CD4-positive, alpha-beta T cell treated with Interleukin-15 for 4 hours (primary cell): ENCODE measurements around the gene SHISA4.
"Not testable (repeated sequence)": the region's sequence is repeated elsewhere in the genome, so short reads cannot be mapped to it uniquely, and the experiment has no call there.

Experiments
- DNase-seq: peaks from one replicate; pipeline ENCODE4 v3.0.0-alpha.2; 2020; ENCODE audit warnings: low spot score

Gene SHISA4, protein sequence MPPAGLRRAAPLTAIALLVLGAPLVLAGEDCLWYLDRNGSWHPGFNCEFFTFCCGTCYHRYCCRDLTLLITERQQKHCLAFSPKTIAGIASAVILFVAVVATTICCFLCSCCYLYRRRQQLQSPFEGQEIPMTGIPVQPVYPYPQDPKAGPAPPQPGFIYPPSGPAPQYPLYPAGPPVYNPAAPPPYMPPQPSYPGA

DNA sequence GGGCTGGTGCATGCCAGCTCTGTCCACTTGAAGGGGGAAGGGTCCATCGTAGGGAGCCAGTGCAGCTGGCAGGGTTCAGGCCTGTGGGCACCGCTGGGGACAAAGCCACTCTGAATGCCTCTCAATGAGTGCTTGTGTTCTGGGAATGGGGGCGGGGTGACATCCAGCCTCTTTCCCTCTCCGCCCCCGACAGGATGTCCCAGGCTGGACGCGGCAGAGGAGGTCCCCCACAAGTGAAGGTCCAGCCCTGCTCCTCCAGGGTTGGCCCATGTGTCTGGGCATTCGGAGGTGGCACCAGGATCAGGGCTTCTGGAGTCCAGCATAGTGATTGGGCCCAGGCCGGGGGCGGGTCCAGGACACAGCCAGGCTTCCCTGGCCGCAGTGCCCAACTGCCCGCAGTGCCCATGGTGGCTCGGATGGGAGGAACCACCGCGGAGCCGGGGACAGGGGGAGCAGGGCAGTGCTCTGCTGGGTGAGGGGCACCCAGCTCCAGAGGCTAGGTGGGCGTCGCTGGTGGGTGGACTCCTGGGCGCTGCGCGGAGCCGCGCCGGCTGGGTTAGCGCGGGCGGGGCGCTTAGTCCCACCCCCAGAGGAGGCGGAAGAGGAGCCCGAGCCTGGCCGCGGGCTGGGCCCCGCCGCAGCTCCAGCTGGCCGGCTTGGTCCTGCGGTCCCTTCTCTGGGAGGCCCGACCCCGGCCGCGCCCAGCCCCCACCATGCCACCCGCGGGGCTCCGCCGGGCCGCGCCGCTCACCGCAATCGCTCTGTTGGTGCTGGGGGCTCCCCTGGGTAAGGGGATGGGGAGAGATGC is at the start of gene SHISA4:
TSS of gene SHISA4 (plus strand) at position 617 of the 808 bp plus-strand sequence. CDS start at position 714, 97 bp downstream.
- DNase-seq: no peak

DNA sequence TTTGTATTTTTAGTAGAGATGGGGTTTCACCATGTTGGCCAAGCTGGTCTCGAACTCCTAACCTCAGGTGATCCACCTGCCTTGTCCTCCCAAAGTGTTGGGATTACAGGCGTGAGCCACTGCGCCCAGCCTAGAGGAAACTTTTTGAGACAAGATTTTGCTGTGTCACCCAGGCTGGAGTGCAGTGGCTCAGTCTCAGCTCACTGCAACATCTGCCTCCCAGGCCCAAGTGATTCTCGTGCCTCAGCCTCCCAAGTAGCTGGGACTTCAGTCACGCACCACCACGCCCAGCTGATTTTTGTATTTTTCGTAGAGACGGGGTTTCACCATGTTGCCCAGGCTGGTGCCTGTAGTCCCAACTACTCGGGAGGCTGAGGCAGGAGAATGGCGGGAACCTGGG is 49.6 kb upstream of the SHISA4 start:
- not testable (repeated sequence) for DNase-seq

DNA sequence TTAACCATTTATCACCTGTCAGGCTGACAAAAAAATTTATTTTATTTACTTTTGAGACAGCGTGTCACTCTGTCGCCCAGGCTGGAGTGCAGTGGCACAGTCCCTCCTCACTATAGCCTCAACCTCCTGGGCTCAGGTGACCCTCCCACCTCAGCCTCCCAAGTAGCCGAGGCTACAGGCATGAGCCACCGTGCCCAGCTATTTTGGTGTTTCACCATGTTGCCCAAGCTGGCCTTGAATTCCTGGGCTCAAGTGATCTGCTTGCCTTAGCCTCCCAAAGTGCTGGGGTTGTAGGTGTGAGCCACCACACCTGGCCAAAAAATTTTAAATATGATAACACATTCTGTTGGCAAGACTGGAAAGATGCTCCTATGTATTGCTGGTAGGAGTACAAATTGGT is 48.6 kb upstream of the SHISA4 start:
- no peak for DNase-seq

DNA sequence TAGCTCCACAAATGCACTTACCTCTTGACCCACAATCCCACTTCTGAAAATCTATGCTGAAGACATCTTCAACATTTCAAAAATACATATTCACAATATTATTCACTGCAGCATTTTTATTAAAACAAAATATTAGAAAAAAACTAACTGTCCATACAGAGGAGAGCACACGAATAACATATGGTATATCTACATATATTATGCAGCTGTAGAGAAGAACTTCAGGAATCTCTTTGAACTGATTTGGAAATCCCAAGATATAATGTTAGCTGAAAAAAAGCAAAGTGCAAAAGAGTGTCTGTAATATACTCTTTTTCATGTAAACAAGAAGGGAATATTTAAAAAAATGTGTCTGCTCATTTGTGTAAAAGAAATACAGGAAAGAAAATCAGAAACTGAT is 48.2 kb upstream of the SHISA4 start:
- no peak for DNase-seq

GRCh38 chr1:201841265-201841912 is 47.3 kb upstream of the SHISA4 start:
- no peak for DNase-seq

DNA sequence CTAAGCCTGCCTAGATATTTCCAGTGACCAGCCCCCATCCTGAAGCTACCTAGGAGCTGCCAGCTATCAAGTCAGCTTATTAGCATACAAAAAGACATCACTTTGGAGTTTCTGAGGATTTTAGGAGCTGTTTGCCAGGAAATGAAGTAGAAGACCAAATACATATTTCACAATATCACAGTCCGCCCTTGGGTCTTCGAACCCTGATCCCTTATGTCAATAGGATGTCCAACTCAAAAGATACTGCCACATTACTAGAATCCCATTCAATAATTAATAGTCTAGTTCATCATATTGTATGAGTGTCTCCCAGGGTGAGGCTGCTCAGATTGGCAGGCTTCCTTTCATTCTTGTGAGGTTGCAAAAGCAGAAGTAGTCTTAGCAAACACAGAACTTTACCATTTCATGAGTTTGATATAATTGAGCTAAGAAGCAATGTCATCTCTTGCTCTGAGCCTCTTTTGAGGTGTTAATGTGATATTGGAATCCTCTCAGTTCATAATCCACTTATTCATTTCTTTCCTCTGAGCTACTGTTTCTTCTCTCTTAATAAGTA is 46.1 kb upstream of the SHISA4 start:
- DNase-seq: no peak

DNA sequence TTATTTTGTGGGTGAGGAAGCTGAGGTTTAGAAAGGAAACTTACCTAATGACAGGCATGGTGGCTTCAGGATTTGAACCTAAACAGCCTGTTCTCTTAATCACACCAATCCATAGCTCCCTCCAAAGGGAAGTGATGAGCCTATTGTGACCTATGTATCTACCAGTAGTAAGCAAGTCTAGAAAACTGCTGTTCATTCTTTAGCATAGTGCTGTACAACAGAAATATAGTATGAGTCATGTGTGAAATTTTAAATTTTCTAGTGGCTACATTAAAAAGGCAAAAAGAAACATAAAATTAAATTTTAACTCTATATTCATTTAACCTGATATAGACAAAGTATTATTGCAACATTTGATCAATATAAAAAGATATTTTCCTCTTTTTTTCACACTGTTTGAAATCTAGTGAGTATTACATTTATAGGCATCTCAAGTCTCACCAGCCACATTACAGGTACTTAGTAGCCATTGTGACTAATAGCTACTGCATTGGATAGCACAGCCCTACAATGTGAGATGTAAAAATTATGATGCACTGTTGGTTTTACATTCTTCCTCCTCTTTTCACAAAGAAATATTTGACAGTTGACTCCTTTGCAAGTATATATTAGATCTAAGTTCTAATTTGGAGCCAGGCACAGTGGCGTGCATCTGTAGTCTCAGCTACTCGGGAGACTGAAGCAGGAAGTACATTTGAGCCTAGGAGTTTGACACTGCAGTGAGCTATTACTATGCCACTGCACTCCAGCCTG is 43.2 kb upstream of the SHISA4 start:
- no peak for DNase-seq

DNA sequence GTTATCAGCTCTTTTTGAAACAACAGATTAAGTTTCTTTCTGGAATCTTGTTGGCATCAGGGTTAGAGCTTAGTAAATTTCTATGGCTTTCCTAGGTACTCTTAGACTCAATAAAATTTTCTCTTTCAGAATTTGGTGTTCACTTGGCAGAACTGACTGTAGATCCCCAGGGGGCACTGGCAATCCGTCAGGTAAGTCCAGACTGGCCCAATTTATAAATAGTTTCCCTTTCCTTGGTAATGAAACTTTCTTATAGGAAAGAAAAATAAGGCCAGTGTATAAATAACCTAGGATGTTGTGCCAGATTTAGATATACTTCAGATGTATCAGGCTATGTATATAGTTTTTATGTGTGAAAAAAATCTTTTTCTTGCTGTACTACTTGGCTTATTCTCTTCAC is 41.5 kb upstream of the SHISA4 start:
- DNase-seq: no peak

DNA sequence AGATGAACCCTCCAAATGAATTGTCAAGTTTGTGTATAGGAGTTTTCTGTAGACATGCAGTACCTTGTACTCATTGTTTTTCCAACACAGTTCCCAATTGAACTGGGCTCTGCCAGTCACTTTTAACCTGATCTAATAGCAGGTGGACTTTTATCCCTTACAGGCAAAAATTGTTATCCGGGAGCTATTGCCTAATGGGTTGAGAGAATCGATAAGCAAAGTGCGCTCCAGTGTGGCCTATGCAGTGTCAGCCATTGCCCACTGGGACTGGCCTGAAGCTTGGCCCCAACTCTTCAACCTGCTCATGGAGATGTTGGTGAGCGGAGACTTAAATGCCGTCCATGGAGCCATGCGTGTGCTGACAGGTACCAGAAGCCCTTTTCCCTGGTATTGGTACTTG is 40.5 kb upstream of the SHISA4 start:
- no peak for DNase-seq

DNA sequence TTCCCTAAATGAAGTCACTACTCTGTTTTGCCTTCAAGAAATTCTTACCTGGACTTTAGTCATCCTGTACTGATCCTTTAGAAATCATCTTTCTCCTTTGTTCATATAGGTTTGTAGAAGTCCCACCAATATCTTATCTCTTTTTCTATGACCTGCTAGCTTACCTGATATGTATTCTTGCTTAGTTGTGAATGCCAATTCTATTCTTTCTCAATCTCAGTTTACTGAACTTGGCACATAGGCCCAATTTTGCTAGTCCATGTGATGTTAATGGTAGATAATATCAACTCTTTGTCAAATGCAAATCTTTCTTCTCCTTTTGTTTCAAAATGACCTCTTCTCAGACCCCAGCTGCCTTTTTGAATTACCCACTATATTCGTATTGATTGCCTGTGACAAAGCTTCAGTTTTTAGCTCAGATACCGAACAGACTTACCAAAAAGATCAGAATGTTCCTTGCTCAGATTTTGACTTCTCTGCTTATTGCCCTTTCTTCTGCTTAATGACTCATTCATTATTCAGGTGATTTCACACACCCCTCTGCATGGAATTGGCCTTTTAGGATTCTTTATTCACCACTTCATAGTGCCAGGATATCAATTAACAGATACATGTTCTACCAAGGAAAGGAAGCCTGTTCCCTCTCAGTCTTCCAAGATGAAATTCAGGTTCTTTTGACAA is 39.2 kb upstream of the SHISA4 start:
- no peak for DNase-seq

DNA sequence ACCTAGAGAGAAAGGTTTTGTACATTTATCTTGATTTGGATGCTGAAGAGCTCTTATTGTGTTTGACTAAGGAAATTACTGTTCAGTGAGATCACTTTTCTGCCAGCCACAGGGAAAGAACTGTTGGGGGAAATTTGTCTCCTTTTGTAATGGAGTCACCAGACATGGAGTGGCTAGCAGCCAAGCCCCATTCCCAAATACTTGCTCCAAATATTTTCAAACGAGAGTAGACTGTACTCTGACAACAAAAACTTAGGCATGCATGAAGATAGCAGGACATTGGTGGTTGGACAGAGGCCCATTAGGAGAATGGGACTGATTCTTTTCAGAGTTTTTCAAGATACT is 38.7 kb upstream of the SHISA4 start:
- DNase-seq: no peak

DNA sequence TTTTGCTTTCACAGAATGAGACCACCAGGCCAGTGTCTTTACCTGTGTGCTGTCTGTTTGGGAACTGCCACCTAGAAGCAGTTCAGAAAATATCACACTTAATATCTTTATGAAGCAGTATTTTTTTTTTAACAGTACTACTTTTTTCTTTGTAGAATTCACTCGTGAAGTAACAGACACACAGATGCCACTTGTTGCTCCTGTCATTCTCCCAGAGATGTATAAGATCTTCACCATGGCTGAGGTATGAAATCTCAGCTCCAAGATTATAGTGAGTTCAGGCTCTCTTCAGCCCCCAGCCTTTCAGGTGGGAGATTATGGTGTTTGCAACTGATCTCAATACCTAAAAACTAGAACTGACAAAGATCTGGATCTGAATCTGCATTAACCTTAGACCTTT is 36.7 kb upstream of the SHISA4 start:
- no peak for DNase-seq

DNA sequence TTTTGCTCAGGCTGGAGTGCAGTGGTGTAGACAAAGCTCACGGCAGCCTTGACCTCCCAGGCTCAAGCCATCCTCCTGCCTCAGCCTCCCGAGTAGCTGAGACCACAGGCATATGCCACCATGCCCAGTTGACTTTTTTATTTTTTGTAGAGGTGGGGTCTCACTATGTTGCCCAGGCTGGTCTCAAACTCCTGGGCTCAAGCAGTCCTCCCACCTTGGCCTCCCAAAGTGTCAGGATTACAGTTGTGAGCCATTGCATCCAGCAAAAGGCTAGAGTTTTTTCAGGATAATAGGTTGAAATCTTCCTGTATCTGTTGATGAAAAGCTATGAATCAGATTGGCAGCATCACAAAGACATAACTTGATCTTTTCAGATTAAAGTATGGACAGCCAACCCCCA is 32.0 kb upstream of the SHISA4 start:
- not testable (repeated sequence) for DNase-seq

DNA sequence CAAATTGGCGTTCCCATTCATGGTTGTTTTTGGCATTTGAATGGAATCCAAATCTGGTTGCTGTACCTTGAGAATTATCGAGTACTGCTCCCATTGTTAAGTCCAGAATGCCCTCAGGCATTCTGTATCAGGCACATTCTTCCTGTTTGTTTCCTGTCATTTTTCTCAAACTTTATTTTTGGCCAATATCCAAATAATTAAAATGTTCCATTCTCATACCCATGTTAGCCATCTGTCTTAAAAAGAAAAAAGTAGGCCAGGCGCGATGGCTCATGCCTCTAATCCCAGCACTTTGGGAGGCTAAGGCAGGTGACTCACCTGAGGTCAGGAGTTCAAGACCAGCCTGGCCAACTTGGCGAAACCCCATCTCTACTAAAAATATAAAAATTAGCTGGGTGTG is 29.3 kb upstream of the SHISA4 start:
- DNase-seq: no peak

DNA sequence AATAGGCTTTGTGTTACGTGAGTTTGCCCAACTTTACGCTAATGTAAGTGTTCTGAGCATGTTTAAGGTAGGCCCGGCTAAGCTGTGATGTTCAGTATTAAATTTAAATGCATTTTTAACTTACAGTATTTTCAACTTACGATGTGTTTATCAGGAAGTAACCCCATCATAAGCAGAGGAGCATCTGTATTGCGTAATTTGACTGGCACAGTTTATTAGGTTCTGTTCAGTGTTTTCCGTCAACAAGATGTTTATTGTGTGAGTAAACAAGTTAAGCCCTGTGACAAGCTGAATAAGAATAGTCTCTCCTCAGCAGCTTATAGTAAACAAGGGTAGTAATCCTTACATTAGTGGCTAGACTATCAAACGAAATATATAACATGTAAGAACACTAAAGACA is 27.2 kb upstream of the SHISA4 start:
- DNase-seq: no peak

DNA sequence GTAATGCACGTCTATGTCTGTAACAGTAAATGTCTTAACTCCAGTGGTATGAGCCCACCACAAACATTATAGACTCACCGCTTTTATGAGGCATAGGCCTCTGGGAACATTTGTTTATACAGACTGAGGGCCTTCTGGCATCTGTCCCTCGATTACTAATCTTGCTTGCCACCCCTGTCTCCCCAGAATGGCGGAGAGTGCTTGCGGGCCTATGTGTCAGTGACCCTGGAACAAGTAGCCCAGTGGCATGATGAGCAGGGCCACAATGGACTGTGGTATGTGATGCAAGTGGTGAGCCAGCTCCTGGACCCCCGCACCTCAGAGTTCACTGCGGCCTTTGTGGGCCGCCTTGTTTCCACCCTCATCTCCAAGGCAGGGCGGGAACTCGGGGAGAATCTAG is 18.3 kb upstream of the SHISA4 start:
- DNase-seq: no peak

- no peak for DNase-seq
These were observed 14.0 kb upstream of the SHISA4 start for GRCh38 chr1:201874672-201875071.

DNA sequence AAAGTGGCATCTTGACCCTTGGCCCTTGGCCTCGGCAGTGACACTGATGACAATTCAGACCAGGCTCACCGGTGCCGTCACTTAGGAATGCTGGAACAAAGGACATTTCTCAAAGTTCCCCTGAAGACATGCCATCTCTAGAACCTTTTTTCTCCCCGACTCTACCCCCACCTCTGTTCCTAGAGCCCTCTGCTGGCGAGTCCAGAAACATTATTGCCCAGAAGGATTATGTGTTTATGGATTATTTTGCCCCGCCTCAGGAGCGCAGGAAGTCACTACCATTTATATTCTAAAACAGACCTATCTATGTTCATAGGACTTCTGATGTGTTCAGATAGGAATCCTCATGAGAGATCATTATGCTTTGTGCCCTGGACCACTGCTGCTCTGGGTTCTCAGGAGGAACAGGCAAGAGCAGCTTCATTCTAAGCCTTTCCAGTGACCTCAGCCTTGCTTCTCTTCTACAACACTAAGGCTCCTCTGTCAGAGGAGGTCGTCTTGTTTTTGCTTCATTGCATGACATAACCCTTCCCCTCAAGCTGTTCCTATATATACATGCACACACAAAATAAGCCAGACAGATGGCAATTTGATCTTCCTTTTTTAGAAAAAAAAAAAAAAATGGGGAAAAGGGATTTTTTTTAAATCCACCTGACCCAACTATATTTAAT is 12.4 kb upstream of the SHISA4 start:
- no peak for DNase-seq

DNA sequence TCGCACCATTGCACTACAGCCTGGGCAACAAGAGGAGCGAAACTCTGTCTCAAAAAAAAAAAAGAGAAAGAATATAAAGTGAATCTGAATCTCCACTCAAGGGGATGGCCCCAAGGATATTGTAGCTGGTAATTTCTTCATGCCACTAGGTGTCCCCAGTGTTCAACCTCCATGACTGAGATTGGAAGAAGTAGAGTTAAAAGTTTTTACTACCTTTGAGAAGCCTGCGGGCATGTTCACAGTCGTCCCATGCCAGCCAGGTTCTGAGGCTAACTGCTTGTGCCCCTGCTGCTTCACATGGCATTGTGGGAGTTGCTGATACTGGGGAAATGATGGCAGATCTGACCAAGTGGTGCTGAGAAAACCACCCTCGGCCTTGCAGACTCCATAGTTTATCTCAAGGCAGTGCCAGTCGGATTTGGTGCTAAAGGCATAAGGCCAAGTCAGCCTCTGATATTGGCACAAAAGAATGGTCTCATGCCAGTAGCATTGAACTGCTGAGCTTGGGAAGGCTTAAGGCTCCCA is 10.8 kb upstream of the SHISA4 start:
- peak; percentile 12 for DNase-seq

DNA sequence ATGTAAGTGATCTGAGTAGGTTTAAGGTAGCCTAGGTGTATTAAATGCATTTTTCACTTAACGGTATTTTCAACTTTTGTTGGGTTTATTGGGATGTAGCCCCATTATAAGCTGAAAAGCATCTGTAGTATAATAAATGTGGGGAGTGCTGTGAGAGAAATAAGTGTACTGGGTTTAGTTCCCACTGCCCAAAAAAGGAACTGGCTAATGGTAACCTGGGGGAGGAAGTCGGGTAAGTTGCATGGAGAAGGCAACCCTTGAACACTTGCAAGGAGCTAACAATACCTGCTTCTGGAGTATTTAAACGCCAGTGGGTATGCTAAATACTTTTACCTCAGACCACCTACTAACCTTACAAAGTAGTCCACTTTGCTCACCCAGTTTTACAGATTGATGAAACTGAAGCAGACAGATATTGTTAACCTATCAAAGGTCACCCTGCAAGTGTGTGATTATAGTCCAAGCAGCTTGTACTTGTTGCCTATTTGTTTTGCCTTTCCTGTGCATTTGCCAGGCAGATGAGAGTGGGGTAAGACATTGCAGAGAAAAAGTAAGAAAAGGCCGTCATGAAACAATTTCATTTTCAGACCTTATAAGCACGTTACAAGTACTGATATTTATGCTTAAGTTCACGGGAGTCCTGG is 7.6 kb upstream of the SHISA4 start:
- DNase-seq: no peak
